ENCODE measurements around the gene SLC29A1.
A peak's percentile ranks its signal among the peaks of the same experiment; 100 is the strongest.
"Not testable (repeated sequence)": the region's sequence is repeated elsewhere in the genome, so short reads cannot be mapped to it uniquely, and the experiment has no call there.

SLC29A1 gene

DNA sequence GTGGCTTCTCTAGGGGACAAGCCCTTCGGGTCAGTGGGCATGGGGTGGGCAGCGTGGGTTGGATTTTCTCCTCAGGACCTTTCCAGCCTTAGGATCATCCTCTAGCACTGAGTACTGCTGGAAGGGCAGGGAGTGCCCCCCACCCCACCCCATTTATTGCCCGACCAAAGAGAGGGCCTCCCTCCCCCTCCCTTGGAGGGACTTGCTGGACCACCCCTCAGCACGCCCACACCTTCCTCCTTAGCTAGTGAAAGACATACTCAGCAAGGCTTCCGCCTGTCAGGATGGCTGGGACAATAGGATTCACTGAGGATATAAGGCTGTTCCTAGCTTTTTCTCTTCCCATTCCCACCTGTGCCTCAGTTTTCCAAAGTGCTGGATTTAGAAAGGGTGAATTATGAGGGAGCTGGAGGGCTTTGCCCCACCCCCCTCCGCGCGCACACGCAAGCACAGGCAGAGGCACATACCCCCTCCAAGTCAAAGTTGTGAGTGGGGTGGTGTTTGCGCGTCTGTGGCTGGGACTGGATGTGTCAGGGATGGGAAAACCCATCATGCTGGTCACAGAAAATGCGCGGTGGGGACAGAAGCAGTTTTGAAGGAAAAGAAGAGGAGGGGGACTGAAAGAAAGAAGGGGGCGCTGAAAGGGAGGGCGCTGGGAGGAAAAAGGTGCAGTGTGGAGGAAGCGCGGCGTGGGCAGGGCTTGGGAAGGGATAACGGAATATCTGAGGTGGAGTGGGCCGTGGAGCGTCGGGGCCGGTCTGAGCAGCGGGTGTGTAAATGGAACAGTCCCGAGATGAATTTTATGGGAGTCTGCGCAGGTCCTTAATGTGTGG lies 693 bp upstream of the SLC29A1 start:
- DNase-seq (ENCODE audit: low spot score), result no peak

GRCh38 chr6:44224029-44224964 lies 902 bp downstream of the SLC29A1 start:
- DNase-seq (ENCODE audit: low spot score), result peak; percentile 55

- DNase-seq (ENCODE audit: low spot score), result no peak
Measured at GRCh38 chr6:44224965-44225305, 1.5 kb downstream of the SLC29A1 start.

DNA sequence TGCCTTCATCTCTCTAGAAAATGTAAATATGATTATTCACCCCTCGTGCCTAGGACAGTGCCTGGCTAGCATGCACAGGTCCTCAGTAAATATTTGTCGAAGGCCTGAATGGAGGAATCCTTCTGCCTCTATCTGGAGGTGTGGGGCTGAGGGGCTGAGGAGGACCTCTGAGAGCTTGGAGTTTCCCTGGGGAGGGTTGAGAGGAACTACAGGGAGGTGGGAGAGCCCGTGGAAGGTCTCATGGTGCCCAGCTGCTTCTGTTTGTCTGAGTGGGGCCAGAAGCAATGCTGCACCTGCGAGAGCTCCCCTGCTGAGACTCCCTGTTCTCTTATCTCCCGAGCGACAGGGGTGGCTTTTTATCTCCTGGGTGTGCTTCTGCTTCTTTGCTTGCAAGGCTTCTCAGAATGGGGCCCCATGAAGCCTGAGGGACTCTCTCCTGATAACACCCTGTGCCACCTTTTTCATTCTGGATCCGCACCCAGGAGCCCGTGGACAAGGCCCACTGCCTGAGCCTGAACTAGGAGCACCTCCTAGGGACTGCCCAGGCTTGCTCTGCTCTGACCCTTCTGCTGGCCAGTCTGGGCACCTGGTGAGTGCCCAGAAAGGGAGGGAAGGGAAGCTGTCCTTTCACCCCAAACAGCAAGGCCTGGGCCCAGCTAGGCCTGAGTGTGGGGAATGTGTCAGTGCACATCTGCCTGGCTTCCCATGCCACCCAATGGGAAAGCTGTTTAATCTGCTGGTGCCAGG lies 2.4 kb downstream of the SLC29A1 start:
- no peak for DNase-seq (ENCODE audit: low spot score)

- no peak for DNase-seq (ENCODE audit: low spot score)
Measured at GRCh38 chr6:44226368-44227147, 3.2 kb downstream of the SLC29A1 start.

DNA sequence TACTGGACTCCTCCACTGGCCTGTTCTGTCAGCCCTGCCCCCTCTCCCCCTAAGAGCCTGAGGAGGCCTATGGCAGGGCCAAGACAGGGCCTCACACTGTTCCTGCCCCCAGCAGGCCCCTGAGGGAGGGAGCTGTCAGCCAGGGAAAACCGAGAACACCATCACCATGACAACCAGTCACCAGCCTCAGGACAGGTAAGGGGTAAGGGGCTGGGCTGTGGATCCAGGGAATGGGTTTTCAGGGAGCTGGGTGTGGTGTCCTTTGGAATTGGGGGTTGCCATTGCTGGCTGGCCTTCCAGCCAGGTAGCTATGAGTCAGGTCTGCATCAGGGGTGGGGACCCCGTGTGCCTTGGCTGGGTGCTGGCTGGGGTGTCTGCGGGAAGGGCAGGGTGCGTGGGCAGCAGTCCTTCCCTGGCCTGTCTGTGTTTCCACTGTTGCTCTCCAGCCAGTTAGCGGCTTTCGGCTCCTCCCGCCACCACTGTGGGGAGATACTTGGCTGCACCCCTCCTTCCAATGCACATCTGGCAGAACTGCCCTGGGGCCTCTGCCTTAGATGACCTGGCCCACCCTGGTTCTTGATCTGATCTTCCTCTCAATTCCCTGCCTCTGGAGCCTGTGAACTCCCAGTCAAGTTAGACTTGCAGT lies 3.9 kb downstream of the SLC29A1 start:
- no peak for DNase-seq (ENCODE audit: low spot score)

GRCh38 chr6:44228031-44228430 lies 4.6 kb downstream of the SLC29A1 start:
- DNase-seq (ENCODE audit: low spot score), result no peak

DNA sequence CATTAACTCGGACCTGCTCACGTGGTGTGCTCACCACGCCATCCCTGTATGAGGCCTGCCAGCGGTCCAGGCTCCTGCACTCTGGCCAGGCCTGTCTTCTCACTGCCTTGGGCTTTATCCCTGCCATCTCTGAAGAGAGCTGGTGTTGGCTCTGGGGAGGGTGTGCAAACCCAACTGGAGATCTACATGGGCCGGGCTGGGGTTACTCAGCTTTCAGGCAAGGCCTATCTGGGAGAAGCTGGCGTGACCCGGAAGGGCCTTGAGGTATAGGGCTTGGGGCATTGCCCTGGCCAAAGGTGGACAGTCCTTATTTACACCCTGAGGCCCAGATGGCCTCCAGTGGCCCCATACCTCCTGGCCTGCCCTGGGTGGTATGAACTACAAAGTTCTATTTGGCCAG lies 5.0 kb downstream of the SLC29A1 start:
- DNase-seq (ENCODE audit: low spot score), result no peak

- DNase-seq (ENCODE audit: low spot score), result no peak
Measured at GRCh38 chr6:44228836-44229235, 5.4 kb downstream of the SLC29A1 start.

- no peak for DNase-seq (ENCODE audit: low spot score)
Measured at GRCh38 chr6:44229376-44230033, 6.1 kb downstream of the SLC29A1 start.

DNA sequence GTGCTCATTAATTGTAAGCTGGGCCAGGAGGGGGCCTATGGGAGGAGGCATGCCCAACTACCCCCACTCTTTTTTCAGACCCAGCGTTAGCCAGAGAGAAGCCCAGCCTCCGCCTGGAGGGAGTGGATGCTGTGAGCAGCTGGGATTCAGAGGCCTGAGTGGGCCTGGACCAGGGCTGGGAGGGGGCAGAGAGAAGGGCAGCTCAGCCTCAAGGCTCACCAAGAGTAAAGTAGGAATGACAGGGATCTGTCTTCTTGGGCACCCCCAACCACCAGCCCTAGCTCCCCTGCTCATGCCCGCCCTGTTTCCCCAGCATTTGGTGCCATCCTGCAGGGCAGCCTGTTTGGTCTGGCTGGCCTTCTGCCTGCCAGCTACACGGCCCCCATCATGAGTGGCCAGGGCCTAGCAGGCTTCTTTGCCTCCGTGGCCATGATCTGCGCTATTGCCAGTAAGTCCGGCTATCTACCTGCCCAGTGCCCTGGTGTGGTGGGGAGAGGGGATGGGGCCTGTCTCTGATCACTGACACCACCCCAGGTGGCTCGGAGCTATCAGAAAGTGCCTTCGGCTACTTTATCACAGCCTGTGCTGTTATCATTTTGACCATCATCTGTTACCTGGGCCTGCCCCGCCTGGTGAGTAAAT lies 6.8 kb downstream of the SLC29A1 start:
- no peak for DNase-seq (ENCODE audit: low spot score)

GRCh38 chr6:44231426-44231825 lies 8.0 kb downstream of the SLC29A1 start:
- not testable (repeated sequence) for DNase-seq (ENCODE audit: low spot score)

- DNase-seq (ENCODE audit: low spot score), result no peak
Measured at GRCh38 chr6:44232676-44233566, 9.5 kb downstream of the SLC29A1 start.

DNA sequence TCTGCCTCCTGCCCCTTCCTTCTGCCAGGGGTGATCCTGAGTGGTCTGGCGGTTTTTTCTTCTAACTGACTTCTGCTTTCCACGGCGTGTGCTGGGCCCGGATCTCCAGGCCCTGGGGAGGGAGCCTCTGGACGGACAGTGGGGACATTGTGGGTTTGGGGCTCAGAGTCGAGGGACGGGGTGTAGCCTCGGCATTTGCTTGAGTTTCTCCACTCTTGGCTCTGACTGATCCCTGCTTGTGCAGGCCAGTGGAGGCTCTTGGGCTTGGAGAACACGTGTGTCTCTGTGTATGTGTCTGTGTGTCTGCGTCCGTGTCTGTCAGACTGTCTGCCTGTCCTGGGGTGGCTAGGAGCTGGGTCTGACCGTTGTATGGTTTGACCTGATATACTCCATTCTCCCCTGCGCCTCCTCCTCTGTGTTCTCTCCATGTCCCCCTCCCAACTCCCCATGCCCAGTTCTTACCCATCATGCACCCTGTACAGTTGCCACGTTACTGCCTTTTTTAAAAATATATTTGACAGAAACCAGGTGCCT lies 10.2 kb downstream of the SLC29A1 start:
- no peak for DNase-seq (ENCODE audit: low spot score)

DNA sequence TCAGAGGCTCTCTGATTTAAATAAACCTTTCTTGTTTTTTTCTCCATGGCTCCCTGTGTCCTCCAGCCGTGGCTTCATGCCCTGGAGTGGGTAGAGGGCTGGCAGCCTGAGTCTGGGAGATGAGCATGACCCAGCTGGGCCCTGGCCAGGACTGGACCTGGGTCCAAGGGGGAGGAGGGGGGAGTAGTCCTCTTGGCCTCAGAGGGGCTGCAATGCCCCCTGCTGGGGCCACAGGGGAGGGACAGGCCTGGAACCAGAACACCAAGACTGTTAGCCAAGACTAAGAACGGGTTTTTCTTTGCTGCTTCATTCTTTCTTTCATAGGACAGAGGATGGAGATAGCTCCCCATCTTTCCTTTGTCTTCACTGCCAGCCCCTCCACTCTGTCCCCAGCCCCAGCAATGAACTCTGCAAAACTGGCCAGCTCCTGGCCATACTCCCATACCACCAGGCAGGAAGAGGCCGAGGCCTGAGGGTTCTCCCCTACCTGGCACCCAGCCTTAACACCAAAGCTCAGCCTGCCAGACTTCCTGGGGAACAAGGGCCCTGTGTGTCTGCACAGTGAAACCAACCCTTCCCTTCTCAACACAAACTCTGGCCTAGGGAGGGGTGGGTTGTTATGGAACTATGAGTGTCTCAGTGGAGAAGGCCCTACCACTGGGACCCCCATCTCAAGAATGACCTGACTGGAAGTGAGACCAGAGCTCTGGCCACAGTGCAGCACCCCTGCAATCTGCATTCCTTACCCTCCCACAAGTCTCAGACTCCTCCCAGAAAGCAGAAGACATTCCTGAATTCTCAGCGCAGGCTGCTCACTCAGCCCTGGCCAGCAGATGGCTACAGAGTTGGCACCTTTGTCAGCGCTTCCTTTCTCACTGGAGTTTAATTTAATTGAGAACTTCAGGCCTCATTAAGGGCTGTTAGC lies 11.0 kb downstream of the SLC29A1 start:
- peak; percentile 77 for DNase-seq (ENCODE audit: low spot score)

DNA sequence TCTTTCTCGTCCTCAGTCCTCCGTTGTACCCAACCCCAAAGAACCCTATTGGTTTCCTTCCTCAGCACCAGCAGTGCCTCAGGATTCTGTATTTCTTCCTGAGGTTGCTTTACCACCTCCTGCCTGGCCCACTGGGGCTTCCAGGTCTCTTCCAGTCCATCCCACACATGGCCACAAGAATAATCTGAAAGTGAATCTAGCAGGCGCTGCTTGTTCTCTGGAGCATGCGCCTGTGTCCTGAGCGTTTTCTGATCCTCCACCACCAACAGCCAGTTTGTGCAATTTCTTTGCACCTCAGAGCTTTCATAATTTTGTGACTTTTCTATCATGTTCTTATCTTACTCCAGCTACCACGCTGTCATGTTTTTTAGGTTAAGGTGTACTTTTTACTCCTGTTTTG lies 11.9 kb downstream of the SLC29A1 start:
- no peak for DNase-seq (ENCODE audit: low spot score)

- DNase-seq (ENCODE audit: low spot score), result no peak
Measured at GRCh38 chr6:44235891-44236516, 12.6 kb downstream of the SLC29A1 start.

Data from D341Med (cell line).